Metanephros (tissue), 2 donors: ENCODE data around the gene ACTL7A. TPM values are rescaled to one million over a fixed set of nuclear protein-coding genes. Genes with fewer than 3 reads are reported as not detected.

Experiments
- small RNA-seq: library from RNA; depleted of rRNA; stranded (forward); fragments of <200 nt; gene quantifications from one replicate; pipeline ENCODE3, GENCODE V24; 2014; ENCODE audit warnings: low replicate concordance
- total RNA-seq: library from RNA; depleted of rRNA; stranded (reverse); fragments of >200 nt; gene quantifications from one replicate; pipeline ENCODE4 v1.2.3, GENCODE V29; 2014

Gene ACTL7A, protein sequence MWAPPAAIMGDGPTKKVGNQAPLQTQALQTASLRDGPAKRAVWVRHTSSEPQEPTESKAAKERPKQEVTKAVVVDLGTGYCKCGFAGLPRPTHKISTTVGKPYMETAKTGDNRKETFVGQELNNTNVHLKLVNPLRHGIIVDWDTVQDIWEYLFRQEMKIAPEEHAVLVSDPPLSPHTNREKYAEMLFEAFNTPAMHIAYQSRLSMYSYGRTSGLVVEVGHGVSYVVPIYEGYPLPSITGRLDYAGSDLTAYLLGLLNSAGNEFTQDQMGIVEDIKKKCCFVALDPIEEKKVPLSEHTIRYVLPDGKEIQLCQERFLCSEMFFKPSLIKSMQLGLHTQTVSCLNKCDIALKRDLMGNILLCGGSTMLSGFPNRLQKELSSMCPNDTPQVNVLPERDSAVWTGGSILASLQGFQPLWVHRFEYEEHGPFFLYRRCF
- not detected for total RNA-seq

GRCh38 chr9:108861997-108862396 is at the start of gene ACTL7A:
Gene ACTL7A (plus strand): TSS chr9:108862266. CDS start chr9:108862323, 57 bp downstream.

GRCh38 chr9:108855888-108856287 is 6.2 kb upstream of the ACTL7A start, which contains the start of gene ACTL7B:
Gene ACTL7B (minus strand): TSS chr9:108855986. CDS start chr9:108855930, 56 bp downstream.

Small RNA genes within 50 kb of the gene (small RNA-seq; reads per million reads assigned to genes)
- not detected for gene AL359692.1

Other genes starting within 250 kb of the ACTL7A start
- 0.06 TPM for gene ACTL7B, start 6.3 kb upstream of the ACTL7A start, total RNA-seq
- 40.4 TPM for gene ELP1, start 71.9 kb downstream of the ACTL7A start, total RNA-seq
- gene ABITRAM, start 72.1 kb downstream of the ACTL7A start, total RNA-seq = 10.0 TPM
- 32.5 TPM for gene CTNNAL1, start 151.2 kb downstream of the ACTL7A start, total RNA-seq